ENCODE results near the gene RAB5A. TPM values are rescaled to one million over a fixed set of nuclear protein-coding genes. Genes with fewer than 3 reads are reported as not detected.
A peak's percentile ranks its signal among the peaks of the same experiment; 100 is the strongest.
"Not testable (repeated sequence)": the region's sequence is repeated elsewhere in the genome, so short reads cannot be mapped to it uniquely, and the experiment has no call there.

The RAB5A gene, protein sequence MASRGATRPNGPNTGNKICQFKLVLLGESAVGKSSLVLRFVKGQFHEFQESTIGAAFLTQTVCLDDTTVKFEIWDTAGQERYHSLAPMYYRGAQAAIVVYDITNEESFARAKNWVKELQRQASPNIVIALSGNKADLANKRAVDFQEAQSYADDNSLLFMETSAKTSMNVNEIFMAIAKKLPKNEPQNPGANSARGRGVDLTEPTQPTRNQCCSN
- total RNA-seq: 10 to 100 TPM; 57.8 to 59.8 TPM

DNA sequence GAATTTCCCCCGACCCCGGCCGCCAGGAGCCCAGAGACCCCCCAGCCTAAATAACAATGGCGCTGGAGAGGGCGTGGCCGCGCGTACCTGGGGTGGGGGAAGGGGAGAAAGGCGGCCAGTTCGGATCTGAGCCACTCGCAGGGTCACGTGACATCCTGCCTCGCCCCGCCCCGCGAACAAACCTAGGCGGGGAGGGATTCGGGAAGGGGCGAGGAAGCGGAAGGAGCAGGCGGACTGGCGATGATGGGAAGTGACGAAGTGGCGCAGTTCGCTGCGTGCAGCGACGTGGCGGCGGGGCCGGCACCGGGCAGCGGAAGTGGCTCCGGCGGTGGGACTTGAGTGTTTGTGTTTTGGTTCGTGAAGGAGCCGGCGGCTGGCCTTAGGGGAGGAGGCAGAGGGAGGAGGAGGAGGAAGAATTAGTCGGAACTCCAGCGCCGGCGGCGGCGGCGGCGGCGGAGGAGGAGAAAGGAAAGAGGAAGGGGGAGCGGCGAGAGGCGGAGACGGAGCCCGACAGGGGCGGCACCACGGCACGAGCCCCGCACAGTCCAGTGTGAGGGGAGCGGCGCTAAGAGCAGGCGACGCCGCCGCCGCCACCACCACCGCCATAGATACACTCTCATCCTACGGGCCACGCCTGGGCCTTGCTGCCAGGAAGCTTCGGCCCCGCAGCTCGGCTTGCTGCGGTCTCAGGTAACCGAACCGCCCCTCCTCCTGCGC, at the start of gene RAB5A:
RAB5A (plus strand) TSS at position 266 of the 717 bp plus-strand sequence. CDS start 3,802 bp downstream, outside the sequence.
- Mint-ChIP-seq H3K4me3 (peak within 1 kb of the TSS; percentile 98), H3K9me3 (ENCODE audit: insufficient read depth) (no peaks in the 10 kb centered on the region), H3K4me1 (ENCODE audit: low read depth) (peaks cover 42% of the 10 kb centered on the region), H3K27ac (peak within 1 kb of the TSS; percentile 98), H3K27me3 (ENCODE audit: low read depth) (no peaks in the 10 kb centered on the region), H3K36me3 (ENCODE audit: low read depth) (peaks cover 36% of the 10 kb centered on the region)
- ChIA-PET CTCF (interaction anchor here (1.0 to 1.3 kb wide), 2 partner anchors 16 to 240 kb away, joined by 3 read pairs; no protein-coding TSS in a partner anchor), POLR2A (interaction anchor here (1.1 to 1.7 kb wide), 6 partner anchors 10 to 239 kb away, joined by 3 to 9 read pairs (median 4); partner anchors contain the start of gene SGO1)
- ATAC-seq (peak; percentile 87), DNase-seq (peak; percentile 99)

DNA sequence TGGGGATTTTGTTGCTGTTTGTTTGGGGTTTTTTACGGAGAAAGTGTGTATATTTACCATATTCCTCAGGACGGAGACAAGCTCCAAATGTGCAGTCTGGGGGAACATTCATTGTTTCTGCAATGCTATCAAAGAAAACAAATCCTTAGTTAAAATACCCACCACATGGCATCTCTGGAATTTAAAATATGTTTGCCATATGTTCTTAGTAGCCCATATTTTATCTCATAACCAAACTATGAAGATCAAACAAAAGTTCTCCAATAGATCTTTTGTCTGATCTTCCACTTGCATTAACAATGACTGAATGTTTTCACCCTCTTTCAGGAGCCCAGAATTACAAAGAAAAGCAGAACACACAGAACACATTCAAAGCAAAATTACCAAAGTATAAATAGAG, 48.2 kb upstream of the RAB5A start:
- Mint-ChIP-seq H3K27me3 (ENCODE audit: low read depth) (no peaks in the 10 kb centered on the region), H3K9me3 (ENCODE audit: insufficient read depth) (no peaks in the 10 kb centered on the region), H3K36me3 (ENCODE audit: low read depth) (no peaks in the 10 kb centered on the region), H3K4me3 (no peak overlapping the region), H3K4me1 (ENCODE audit: low read depth) (no peaks in the 10 kb centered on the region), H3K27ac (no peak overlapping the region)
- ChIA-PET POLR2A (no interaction called here), CTCF (interaction anchor here (1.6 to 1.9 kb wide), 2 partner anchors 13 to 33 kb away, joined by 3 to 7 read pairs; no protein-coding TSS in a partner anchor)
- DNase-seq (no peak), ATAC-seq (no peak)

DNA sequence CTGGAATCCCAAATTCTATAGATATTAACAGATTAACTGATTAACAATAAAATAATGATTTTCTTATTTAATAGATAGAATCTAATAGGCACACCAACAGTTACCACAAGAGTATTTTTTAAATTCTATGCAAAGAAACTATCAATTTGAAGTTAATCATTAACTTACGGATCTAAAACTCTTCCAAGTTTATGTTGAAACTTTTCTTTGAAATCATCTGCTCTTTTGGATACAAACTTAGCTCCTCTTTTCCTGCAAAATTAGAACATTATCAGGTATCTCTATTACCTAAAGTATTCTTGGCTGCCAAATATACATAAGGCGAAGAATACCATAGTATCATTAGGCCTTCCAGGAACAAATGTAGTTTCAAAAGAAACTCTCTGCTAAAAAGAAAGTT, 47.6 kb upstream of the RAB5A start:
- ChIA-PET CTCF (interaction anchor here (1.9 kb wide), 1 partner anchor 13 kb away, joined by 7 read pairs; no protein-coding TSS in a partner anchor), POLR2A (no interaction called here)
- Mint-ChIP-seq H3K9me3 (ENCODE audit: insufficient read depth) (no peaks in the 10 kb centered on the region), H3K27me3 (ENCODE audit: low read depth) (no peaks in the 10 kb centered on the region), H3K4me1 (ENCODE audit: low read depth) (no peaks in the 10 kb centered on the region), H3K4me3 (no peak overlapping the region), H3K36me3 (ENCODE audit: low read depth) (no peaks in the 10 kb centered on the region), H3K27ac (no peak overlapping the region)
- DNase-seq (no peak), ATAC-seq (no peak)

DNA sequence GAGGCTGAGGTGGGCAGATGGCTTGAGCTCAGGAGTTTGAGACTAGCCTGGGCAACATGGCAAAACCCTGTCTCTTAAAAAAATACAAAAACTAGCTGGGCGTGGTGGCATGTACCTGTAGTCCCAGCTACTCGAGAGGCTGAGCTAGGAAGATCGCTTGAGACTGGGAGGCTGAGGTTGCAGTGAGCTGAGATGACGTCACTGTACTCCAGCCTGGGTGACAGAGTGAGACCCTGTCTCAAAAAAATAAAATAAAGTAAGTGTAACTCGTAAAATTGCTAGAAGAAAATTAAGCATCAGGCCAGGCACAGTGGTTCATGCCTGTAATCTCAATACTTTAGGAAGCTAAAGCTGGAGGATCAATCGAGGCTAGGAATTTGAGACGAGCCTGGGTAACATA, 47.1 kb upstream of the RAB5A start:
- H3K36me3 Mint-ChIP-seq (ENCODE audit: low read depth): not testable (repeated sequence)

DNA sequence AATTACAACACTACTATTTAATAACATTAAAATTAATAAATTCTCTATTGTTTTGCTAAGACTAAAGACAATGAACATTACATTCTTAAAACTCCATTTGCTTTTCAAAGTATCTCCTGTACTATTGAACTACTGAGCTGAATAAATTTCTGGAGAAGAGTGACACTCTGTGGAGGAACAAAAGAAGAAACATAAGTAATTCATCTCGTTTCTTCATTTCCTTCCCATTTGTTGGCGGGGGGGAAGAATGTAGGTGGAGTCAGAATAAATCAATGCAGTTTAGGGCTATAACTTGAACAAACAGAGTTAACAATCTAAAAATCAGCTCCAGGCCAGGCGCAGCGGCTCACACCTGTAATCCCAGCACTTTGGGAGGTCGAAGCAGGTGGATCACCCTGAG, 45.6 kb upstream of the RAB5A start:
- no peaks in the 10 kb centered on the region for H3K9me3 Mint-ChIP-seq (ENCODE audit: insufficient read depth)

More for the DNA sequence above, 47.1 kb upstream of the RAB5A start:
- H3K4me3 Mint-ChIP-seq; H3K4me1 Mint-ChIP-seq (ENCODE audit: low read depth); POLR2A ChIA-PET; H3K9me3 Mint-ChIP-seq (ENCODE audit: insufficient read depth); H3K27me3 Mint-ChIP-seq (ENCODE audit: low read depth); ATAC-seq; DNase-seq; H3K27ac Mint-ChIP-seq; CTCF ChIA-PET: not testable (repeated sequence)

DNA sequence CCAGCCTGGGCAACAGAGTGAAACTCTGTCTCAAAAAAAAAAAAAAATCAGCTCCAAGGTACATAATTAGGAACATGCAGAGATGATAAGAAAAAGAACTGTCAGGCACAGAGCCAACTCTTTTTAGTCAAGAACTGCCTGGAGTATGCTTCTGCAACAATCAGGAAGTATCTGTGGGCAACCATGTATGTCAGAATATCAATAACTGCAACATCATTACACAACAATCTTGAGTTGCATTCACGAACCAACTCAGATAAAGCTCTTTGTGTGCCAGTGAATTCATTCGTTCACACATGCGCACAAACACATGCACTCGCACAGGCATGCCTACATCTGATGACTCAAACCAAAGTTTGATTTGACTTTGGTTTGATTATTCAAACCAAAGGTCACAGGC, 45.0 kb upstream of the RAB5A start:
- no peak overlapping the region for H3K27ac Mint-ChIP-seq
- H3K36me3 Mint-ChIP-seq (ENCODE audit: low read depth): no peaks in the 10 kb centered on the region
- H3K4me3 Mint-ChIP-seq: no peak overlapping the region
- no peak for DNase-seq
- ATAC-seq: no peak
- no peaks in the 10 kb centered on the region for H3K4me1 Mint-ChIP-seq (ENCODE audit: low read depth)
- no peaks in the 10 kb centered on the region for H3K27me3 Mint-ChIP-seq (ENCODE audit: low read depth)
- CTCF ChIA-PET: interaction anchor here (1.3 kb wide), 1 partner anchor 16 kb away, joined by 3 read pairs; no protein-coding TSS in a partner anchor
- POLR2A ChIA-PET: no interaction called here
- no peaks in the 10 kb centered on the region for H3K9me3 Mint-ChIP-seq (ENCODE audit: insufficient read depth)

More for the DNA sequence above, 45.6 kb upstream of the RAB5A start:
- CTCF ChIA-PET: interaction anchor here (1.3 kb wide), 1 partner anchor 15 kb away, joined by 3 read pairs; no protein-coding TSS in a partner anchor
- DNase-seq (no peak), ATAC-seq (no peak)
- no peaks in the 10 kb centered on the region for H3K27me3 Mint-ChIP-seq (ENCODE audit: low read depth)
- H3K27ac Mint-ChIP-seq: no peak overlapping the region
- POLR2A ChIA-PET: no interaction called here
- no peaks in the 10 kb centered on the region for H3K4me1 Mint-ChIP-seq (ENCODE audit: low read depth)
- H3K36me3 Mint-ChIP-seq (ENCODE audit: low read depth): no peaks in the 10 kb centered on the region
- H3K4me3 Mint-ChIP-seq: no peak overlapping the region

DNA sequence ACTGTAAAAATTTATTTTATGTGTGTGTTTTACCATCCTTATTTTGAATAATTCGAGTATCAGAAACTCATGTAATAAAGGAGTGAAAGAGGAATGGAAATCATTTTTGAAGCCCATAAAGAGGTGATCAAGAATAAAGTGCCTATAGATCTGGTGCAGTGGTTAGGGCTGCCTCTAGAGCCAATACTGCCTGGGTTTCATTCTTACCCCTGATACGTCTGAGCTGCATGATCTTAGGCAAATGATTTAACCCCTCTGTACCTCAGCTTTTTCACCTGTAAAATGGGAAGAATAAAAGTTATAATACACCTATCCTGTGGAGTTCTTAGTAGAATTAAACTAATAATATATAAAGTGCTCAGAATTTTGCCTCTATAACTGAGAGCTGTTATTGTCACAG, 43.2 kb upstream of the RAB5A start:
- Mint-ChIP-seq H3K36me3 (ENCODE audit: low read depth) (no peaks in the 10 kb centered on the region), H3K4me3 (no peak overlapping the region), H3K9me3 (ENCODE audit: insufficient read depth) (no peaks in the 10 kb centered on the region), H3K4me1 (ENCODE audit: low read depth) (no peaks in the 10 kb centered on the region), H3K27ac (no peak overlapping the region), H3K27me3 (ENCODE audit: low read depth) (no peaks in the 10 kb centered on the region)
- ATAC-seq (no peak), DNase-seq (no peak)
- ChIA-PET CTCF (interaction anchor here (0.7 kb wide), 1 partner anchor 28 kb away, joined by 3 read pairs; no protein-coding TSS in a partner anchor), POLR2A (no interaction called here)

DNA sequence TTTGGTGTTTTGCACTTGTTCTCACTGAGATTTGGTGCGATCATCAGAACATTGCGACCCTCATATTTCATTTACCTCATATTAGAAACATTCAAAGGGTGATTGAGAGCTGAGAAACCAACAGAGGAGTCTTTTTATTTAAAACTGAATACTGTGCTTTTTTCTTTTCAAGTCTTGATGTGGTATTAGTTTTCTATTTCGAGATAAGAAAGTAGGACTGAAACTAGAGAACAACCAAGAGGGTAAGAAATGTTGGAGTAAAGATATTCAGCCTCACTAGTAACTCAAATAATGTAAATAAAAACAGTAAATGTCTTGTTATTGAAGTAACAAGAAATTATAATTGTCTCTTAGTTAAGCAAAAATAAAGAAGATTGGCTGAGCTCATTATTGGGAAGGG, 39.4 kb upstream of the RAB5A start:
- Mint-ChIP-seq H3K9me3 (ENCODE audit: insufficient read depth) (peaks cover 6% of the 10 kb centered on the region), H3K4me3 (no peak overlapping the region), H3K36me3 (ENCODE audit: low read depth) (no peaks in the 10 kb centered on the region), H3K4me1 (ENCODE audit: low read depth) (no peaks in the 10 kb centered on the region), H3K27ac (no peak overlapping the region), H3K27me3 (ENCODE audit: low read depth) (peaks cover 2% of the 10 kb centered on the region)
- no peak for DNase-seq
- CTCF ChIA-PET: no interaction called here
- POLR2A ChIA-PET: no interaction called here
- ATAC-seq: no peak

DNA sequence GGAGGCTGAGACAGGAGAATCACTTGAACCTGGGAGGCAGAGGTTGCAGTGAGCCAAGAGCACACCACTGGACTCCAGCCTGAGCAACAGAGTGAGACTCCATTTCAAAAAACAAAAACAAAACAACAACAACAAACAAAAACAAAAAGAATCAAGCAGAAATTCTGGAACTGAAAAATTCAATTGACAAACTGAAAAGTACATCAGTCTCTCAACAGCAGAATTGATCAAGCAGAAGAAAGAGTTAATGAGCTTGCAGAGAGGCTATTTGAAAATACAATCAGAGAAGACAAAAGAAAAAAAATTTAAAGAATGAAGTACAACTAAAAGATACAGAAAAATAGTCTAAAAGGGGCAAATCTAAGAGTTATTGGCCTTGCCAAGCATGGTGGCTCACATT, 35.4 kb upstream of the RAB5A start:
- Mint-ChIP-seq H3K9me3 (ENCODE audit: insufficient read depth) (peaks cover 10% of the 10 kb centered on the region), H3K4me3 (no peak overlapping the region), H3K27me3 (ENCODE audit: low read depth) (peaks cover 2% of the 10 kb centered on the region), H3K4me1 (ENCODE audit: low read depth) (no peaks in the 10 kb centered on the region), H3K36me3 (ENCODE audit: low read depth) (no peaks in the 10 kb centered on the region), H3K27ac (no peak overlapping the region)
- CTCF ChIA-PET: no interaction called here
- DNase-seq (no peak), ATAC-seq (no peak)
- POLR2A ChIA-PET: no interaction called here

DNA sequence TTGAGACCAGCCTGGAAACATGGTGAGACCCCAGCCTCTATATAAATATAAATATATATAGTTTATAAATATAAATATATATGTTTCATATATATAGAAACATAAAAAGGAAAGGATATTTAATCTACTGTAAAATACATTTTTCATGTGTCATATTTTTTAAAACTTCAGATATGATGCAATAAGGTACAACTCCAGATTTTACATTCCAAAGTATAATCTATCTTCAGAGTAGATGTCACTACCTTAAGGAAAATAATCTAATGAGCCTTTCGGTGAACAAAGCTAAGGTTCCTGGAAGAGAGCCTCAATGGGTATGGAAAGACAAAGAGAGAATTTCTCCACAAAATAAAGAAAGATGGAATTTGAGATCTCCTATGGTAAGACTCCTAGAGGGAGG, 29.7 kb upstream of the RAB5A start:
- POLR2A ChIA-PET: no interaction called here
- no peak for ATAC-seq
- CTCF ChIA-PET: no interaction called here
- Mint-ChIP-seq H3K9me3 (ENCODE audit: insufficient read depth) (peaks cover 7% of the 10 kb centered on the region), H3K4me3 (no peak overlapping the region), H3K27me3 (ENCODE audit: low read depth) (peaks cover 2% of the 10 kb centered on the region), H3K36me3 (ENCODE audit: low read depth) (no peaks in the 10 kb centered on the region), H3K4me1 (ENCODE audit: low read depth) (no peaks in the 10 kb centered on the region), H3K27ac (no peak overlapping the region)
- DNase-seq: no peak

DNA sequence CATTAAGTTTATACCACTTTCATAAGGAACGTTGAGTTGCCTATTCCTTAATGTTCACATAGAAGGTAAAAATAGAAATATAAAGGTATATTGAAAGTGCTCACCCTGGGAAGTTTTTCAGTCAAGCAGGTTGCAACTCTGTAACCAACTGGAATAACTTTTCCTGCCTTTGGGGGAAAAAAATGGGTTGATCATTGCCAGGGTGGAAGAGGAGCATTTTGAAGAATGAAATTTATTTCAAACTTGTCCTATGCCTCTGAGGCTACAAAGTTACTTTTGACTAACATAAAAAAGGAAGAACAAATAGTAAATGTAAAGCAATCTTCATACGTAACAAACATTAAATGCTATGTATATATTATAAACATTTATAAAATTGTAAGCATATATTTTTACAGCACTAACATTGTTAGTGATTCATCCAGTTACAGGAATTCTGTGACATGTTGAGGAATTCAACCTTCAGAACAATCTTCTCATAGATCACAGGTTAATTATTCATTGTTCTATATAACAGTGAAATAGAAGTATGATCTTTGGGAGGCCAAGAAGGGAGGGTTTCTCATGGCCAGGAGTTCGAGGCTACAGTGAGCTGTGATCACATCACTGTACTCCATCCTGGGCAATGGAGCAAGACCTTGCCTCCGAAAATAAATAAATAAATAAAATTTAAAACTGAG, 26.4 kb upstream of the RAB5A start:
- Mint-ChIP-seq H3K27ac (no peak overlapping the region), H3K27me3 (ENCODE audit: low read depth) (peaks cover 2% of the 10 kb centered on the region), H3K4me3 (no peak overlapping the region), H3K36me3 (ENCODE audit: low read depth) (no peaks in the 10 kb centered on the region), H3K9me3 (ENCODE audit: insufficient read depth) (no peaks in the 10 kb centered on the region), H3K4me1 (ENCODE audit: low read depth) (no peaks in the 10 kb centered on the region)
- CTCF ChIA-PET: no interaction called here
- DNase-seq (no peak), ATAC-seq (no peak)
- POLR2A ChIA-PET: no interaction called here

DNA sequence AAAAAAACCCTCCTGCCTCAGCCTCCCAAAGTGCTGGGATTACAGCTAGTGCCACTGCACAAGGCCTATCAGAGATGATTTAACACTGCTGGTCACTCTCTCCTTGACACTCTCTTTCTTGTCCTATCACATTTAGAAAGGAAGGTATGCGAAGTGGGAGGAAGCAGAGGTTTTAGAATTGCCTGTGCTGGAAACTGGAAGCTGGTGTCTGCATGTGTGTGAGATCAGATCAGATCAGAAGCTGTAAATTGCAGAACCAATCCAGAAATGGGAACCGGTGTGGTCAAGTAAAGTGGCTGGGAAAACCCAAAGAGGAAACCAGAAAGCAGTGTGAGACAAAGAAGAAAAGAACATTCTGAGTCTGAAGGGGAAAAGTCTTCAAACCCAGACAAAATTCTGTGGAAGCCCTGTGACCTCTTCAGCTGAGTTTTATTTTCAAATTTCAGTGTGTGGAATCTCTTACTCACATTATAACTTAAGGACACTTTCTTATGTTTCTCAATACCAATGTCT, 15.7 kb upstream of the RAB5A start:
- ATAC-seq: peak; percentile 66
- no peak overlapping the region for H3K27ac Mint-ChIP-seq
- CTCF ChIA-PET: interaction anchor here (1.2 to 1.4 kb wide), 2 partner anchors 16 to 27 kb away, joined by 3 read pairs; partner anchors contain the start of gene RAB5A
- H3K27me3 Mint-ChIP-seq (ENCODE audit: low read depth): peaks cover 7% of the 10 kb centered on the region
- no peak overlapping the region for H3K4me3 Mint-ChIP-seq
- no peaks in the 10 kb centered on the region for H3K9me3 Mint-ChIP-seq (ENCODE audit: insufficient read depth)
- POLR2A ChIA-PET: no interaction called here
- no peaks in the 10 kb centered on the region for H3K36me3 Mint-ChIP-seq (ENCODE audit: low read depth)
- DNase-seq: peak; percentile 30
- peaks cover 28% of the 10 kb centered on the region for H3K4me1 Mint-ChIP-seq (ENCODE audit: low read depth)
